Dedifferentiated amniotic fluid mesenchymal stem cell (primary cell): ENCODE results near the gene RPL4.

Experiments used
- DNase-seq: peaks from one replicate; pipeline ENCODE4 v3.0.0-alpha.2; 2016; ENCODE audit errors: extremely low spot score

The RPL4 gene

GRCh38 chr15:66456211-66456610 is 48.4 kb downstream of the RPL4 start:
- no peak for DNase-seq

- DNase-seq = no peak
Measured at GRCh38 chr15:66454143-66454542, 50.5 kb downstream of the RPL4 start.

GRCh38 chr15:66452971-66453580 is 51.6 kb downstream of the RPL4 start:
- no peak for DNase-seq

- no peak for DNase-seq
Measured at GRCh38 chr15:66452420-66452819, 52.2 kb downstream of the RPL4 start.
